Esophagus mucosa (tissue), 1 donor: Measurements from ENCODE around the gene KIFAP3. TPM values are rescaled to one million over a fixed set of nuclear protein-coding genes. Genes with fewer than 3 reads are reported as not detected.
A peak's percentile ranks its signal among the peaks of the same experiment; 100 is the strongest.
"Not testable (repeated sequence)": the region's sequence is repeated elsewhere in the genome, so short reads cannot be mapped to it uniquely, and the experiment has no call there.

Experiments
- ATAC-seq: fragments of 200-7000 bp; cut with Tn5 transposase; one replicate; pipeline ENCODE4 v1.9.1; 2020
- total RNA-seq: library from RNA; stranded (reverse); gene quantifications from one replicate; pipeline ENCODE4 v1.2.4, GENCODE V29; 2023
- donor health status: DM: yes; HTN: yes; CAD: no.

Gene KIFAP3
- total RNA-seq = 15.0 TPM

DNA sequence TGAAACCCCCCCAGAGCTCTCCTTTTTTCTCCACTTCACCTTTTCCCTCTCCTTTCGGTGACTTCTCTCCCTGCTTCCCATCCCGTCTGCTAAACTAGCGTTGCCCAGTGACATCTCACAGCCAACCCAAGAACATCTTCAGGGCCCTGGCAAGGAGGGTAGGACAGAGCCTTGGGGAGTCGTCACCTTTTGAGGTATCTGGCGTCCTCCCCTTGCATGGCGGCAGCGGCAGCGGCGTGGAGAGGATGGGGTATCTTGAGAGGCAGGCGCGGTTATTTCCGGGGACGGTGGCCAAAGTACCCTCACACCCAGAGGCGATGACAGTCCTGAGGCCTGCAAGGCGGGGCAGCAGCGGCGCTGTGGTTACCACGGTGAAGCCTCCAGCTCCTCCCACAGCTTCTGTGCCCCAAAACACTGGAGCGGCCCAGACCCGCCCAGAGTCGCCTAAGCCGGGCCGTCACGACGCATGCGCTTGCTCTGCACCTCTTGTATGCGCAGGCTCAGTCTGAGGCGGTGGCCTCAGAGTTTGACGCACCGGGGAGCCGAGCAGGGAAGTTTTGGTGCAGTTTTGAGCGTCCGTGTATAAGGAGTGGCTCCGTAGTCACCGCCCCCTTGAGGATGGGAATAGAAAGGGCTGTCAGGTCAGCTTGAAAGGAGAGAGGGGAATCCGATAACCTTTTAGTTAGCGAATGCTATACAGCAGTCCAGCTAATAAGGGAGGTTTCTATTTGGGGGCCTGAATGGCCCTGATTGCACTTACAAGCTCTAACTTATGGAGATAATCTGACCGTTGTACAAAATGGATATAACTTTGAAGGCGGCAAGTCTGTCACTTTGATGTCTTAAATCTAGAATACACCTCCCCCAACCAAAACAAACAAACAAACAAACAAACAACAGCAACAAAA is at the start of gene KIFAP3:
Gene KIFAP3, minus strand, starts transcription at position 446 of the 908 bp plus-strand sequence. Its CDS starts 228 bp downstream, at position 218.
- ATAC-seq = peak; percentile 100

DNA sequence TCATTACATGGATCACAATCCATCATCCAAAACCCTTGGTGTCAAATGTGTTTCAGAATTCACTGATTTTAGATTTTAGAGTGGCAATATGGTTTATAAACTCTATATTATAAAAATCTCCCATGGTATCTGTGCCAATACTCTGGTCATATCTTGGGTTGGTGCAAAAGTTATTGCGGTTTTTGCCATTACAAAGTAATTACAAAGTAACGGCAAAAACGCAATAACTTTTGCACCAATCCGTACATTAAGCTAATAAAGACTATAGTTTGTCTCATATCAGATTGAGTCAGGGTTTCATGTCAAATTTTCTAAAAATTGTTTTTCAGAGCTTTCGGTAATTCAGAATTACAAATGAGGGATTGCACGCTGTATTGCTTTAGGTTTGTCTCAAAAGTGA is 47.9 kb upstream of the KIFAP3 start:
- ATAC-seq = no peak

- no peak for ATAC-seq
Observed at GRCh38 chr1:170114906-170115305, 40.4 kb upstream of the KIFAP3 start.

GRCh38 chr1:170113140-170113539 is 38.6 kb upstream of the KIFAP3 start:
- not testable (repeated sequence) for ATAC-seq

DNA sequence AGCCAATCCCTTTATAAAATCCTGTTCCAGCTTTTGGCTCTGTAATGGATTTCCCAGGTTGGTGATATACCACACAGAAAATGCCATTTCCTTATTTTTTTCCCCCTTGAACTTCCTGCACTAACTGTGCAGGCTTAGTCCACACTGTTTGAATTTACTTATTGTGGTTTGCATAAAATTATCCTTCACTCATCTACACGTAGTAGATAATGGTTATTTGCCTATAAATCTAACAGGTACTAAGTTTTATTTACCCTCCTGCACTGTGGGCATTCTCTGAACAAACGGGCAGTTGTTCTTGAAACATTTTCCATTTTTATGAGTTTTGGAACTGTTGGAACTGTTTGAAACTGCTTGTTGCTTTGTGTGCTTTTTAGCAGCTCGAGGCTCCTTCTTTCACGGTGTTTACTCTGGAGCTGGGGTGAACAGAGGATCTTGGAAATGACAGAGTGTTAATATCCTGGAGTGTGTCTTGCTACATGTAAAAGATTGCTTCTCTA is 23.0 kb upstream of the KIFAP3 start:
- no peak for ATAC-seq

GRCh38 chr1:170096806-170097340 is 22.4 kb upstream of the KIFAP3 start:
- ATAC-seq = no peak

DNA sequence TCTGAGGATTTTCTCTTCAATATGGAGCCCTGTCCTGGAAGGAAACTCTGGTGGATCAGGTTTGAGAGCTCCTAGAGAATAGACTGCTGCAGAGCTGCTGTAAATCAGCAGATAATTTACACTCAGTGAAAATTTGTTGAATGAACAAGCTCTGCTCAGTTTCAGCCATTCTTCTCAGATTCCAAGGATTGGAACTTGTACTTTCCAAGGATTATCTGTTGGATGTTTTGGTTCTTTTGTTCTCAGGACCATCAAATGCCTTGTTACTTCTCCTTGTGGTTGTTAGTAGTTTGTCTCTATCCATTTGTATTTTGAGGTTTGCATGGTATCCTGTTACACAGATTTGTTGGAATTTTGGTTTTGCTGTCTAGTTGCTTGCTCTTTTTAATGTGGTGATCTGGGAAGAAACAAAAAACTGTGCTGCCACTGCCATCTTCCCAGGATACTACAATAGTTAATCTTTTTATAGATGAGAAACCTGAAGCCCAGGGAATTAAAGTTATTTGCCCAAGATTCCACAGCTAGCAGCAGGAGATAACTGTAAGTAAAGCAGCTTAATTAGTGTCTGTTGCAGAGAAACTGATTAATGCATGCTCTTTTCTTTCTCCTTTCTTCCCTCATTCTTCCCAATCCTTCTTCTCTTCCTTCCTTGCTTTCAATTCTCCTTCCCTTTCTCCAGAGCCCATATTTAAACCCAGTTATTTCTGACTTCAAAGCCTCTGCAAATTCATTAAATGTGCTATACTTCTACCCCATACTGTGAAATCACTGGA is 21.7 kb upstream of the KIFAP3 start:
- ATAC-seq = no peak

GRCh38 chr1:170094697-170095616 is 20.5 kb upstream of the KIFAP3 start:
- ATAC-seq = not testable (repeated sequence)

- no peak for ATAC-seq
Observed at GRCh38 chr1:170086399-170087032, 12.0 kb upstream of the KIFAP3 start.

DNA sequence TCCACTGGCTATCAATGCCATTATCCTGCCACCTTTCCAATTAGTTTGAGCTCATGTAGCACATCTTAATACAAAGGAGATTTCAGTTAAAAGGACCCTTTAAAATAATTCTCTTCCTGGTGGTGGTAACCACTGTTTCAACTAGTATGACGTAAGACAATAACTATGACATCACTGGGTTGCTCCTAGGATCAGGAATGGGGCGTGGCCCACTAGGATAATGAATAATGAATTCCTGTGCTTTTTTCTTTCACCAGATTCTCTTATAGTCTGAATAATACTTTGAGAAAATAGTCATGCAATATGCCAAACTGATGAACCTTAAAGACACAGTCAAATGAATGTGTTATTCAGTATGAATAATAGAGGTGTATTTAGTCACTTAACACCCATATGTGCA is 10.6 kb upstream of the KIFAP3 start:
- ATAC-seq = no peak

- no peak for ATAC-seq
Observed at GRCh38 chr1:170078610-170079189, 4.2 kb upstream of the KIFAP3 start.

DNA sequence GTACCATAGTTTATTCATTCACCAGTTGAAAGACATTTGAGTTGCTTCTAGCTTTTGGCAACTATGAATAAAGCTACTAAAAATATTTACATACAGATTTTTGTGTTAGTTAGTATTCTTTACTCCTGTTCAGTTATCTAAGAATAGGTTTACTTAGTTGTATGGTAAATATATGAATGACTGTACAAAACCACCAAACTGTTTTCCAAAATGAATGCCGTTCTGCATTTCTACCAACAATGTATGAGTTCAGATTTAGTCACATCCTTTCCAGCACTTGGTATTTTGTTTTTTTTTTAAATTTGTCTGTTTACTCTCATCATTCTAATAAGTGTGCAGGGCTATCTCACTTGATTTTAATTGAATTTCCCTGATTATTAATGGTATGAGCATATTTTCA is 3.4 kb upstream of the KIFAP3 start:
- no peak for ATAC-seq

DNA sequence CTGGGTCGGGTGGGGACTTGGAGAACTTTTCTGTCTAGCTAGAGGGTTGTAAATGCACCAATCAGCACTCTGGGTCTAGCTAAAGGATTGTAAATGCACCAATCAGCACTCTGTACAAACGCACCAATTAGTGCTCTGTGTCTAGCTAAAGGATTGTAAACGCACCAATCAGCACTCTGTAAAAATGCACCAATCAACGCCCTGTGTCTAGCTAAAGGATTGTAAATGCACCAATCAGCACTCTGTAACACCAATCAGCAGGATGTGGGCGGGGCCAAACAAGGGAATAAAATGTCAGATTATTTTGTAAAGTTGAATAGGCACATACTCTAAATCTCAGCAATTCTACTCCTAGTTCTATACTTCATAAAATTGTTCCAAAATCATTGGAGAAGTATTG is 2.5 kb upstream of the KIFAP3 start:
- ATAC-seq = not testable (repeated sequence)

GRCh38 chr1:170076199-170076598 is 1.7 kb upstream of the KIFAP3 start:
- ATAC-seq = no peak

- no peak for ATAC-seq
Observed at GRCh38 chr1:170075186-170075585, 691 bp upstream of the KIFAP3 start.

GRCh38 chr1:170073893-170074249 is 624 bp downstream of the KIFAP3 start:
- no peak for ATAC-seq

DNA sequence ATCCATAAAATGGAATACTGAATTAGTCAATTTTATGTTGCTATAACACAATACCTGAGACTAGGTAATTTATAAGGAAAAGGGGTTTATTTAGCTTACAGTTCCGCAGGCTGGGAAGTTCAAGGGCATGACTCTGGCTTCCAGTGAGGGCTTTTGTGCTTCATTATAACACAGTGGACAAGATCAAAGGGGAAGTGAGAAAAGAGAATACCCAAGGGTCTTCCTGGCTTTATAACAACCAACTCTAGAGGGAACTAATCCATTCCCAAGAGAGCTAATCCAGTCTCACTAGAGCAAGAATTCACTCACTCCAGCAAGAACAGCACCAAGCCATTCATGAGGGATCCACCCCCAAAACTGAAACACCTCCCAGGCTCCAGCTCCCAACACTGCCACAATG is 3.1 kb downstream of the KIFAP3 start:
- ATAC-seq = no peak

DNA sequence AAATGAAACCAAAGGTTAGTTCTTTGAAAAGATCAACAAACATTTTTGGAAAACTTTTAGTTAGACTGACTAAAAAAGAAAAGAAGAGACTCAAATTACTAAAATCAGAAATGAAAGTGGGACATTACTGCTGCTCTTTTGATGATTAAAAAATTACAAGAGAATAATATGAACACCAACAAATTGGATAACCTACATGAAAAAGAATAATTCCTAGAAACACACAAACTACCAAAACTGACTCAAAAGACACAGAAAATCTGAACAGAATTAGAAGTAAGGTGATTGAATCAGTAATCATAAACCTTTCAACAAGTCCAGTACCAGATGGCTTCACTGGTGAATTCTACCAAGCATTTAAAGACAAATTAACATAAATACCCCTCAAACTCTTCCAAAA is 5.6 kb downstream of the KIFAP3 start:
- ATAC-seq = no peak

DNA sequence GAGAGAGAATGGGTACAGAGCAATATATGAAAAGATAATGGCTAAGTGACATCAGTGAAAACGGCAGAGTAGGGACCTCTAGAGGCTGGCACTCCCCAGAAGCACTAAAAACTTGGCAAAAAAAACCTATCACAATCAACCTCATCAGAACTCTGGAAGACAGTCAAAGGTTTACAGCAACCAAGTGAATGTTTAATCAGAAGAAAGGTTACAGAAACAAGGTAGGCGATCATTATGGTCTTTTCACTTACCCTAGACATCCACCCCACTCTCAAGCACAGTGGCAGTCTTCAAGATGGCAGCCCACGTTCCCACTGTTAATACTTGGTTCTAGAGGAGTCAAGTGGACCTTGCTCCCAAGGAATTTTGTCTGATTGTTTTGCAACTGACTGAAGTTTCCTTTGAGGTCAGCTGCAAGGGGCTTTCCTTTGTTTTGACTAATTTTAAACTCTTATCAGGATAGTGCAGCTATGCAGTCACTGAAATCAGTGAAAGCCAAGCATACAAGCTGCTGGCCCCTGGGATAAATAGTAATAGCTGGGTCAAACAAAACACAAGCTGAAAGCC is 7.2 kb downstream of the KIFAP3 start:
- ATAC-seq = no peak

DNA sequence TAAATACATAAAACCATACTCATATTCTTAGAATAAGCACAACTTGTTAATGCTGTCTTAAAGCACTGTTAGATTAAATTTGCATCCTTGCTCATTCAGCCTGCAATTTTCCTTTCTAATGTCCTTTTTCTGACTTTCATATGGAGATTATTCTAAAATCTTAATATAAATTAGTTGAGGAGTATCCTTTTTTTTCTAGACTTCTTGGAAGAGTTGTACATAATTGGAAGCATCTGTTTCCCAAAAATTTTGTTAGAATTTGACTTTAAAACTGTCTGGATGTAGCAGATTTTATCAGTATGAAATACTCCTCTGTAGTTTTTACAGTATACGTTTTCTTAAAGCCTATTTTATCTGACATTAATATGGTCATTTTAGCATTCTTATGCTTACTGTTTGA is 9.7 kb downstream of the KIFAP3 start:
- no peak for ATAC-seq
